GM21515 (cell line): ENCODE data around the gene ICAM2.

Experiments
- ATAC-seq: cut with Tn5 transposase; IDR thresholded peaks from one replicate; pipeline ENCODE4 v1.9.1; 2021; ENCODE audit not compliant: unreplicated experiment

Gene ICAM2

GRCh38 chr17:63978272-63979200 lies 41.9 kb downstream of the ICAM2 start:
- no peak for ATAC-seq

DNA sequence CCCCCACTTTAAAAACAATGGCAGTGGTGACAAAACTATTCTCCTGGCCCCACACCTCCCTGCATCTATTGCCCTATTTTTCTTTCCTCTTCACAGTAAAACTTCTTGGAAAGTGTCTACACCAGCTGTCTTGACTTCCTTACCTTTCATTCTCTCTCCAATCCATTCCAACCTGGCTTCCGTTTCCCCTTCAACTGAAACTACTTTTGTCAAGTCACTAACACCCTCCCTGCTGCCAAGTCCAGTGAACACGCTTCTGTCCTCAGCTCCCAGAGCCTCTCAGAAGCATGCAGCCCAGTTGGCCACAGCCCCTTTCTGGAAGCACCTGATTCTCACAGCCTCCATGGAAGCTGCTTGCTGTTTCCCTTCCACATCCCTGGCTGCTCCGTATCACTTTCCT lies 43.7 kb downstream of the ICAM2 start:
- no peak for ATAC-seq

DNA sequence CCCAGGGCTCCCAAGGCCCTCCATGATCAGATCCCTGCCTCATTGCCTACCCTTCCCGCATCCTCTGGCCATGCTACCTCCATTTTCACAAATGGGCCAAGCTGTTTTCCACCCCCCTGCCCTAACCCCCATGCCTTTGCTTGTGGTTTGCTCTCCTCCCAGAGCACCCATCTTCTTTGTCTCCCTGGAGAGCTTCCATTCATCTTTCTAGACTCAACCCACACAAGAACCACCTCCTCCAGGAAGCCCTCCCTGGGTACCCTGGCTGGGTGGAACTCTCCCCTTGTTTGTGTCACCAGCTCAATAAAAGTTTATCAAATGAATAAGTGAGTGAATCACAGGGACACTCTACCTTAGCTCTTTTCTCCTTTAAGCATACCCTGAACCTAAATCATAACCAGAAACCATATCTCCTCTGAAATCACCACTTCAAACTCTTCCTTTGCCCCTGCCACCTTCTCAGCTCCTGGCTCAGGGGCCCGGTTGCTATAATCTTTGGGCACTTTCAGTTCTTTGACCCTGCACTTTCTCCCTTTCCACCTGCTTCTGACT lies 44.8 kb downstream of the ICAM2 start:
- ATAC-seq: no peak

GRCh38 chr17:63974594-63975192 lies 45.7 kb downstream of the ICAM2 start:
- no peak for ATAC-seq

DNA sequence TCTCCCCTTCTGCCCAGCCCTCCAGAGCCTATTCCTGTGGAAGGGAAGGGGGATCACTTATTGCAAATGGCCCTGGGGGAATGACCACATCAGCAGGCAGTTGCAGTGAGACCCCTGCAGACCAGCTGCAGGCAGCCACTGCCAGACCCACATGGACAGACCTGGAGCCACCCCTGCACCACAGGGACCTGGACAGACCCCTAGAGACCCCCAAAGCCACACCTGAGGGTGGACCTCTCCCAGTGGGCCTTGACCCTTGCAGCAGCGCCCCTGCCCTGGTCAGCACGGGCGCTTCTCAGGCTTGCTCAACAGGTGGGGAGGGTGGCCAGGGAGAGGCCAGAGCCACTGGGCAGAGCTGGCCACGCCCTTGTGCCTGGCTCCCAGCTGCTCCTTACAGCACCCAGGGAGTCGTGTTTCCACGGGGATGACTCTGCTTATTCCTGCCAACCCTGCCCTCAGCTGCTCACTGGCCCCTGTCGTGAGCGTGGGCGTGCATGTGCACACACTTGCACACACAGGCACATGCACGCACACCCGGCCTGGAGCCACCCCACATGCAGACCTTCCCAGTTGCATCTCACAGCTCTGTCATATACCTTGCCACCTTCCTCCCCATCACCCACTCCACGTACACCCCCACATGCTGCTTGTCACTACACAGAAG lies 46.4 kb downstream of the ICAM2 start:
- no peak for ATAC-seq

DNA sequence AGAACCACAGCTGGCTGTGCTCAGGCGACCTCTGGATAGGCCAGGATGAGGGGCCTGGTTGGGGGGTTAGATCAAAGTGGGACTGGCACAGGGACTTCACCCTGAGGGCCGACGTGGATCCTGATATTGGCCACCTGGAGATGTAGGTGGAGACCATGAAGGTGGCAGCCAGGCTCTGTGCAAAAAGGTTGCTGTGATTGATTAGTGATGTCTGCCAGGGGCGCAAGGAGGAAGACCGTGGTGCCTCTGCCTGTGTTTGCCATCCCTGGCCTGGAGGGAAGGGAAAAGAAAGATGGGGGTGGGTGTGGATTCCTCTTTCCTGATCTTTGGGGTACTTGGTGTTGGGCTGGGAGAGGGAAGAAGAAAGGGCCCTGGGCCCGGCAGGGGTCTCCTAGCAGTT lies 47.2 kb downstream of the ICAM2 start:
- no peak for ATAC-seq

GRCh38 chr17:63972796-63973195 lies 47.6 kb downstream of the ICAM2 start, which contains the start of gene SCN4A:
Gene SCN4A (minus strand): TSS chr17:63972918. CDS start chr17:63972841, 77 bp downstream.
- no peak for ATAC-seq

DNA sequence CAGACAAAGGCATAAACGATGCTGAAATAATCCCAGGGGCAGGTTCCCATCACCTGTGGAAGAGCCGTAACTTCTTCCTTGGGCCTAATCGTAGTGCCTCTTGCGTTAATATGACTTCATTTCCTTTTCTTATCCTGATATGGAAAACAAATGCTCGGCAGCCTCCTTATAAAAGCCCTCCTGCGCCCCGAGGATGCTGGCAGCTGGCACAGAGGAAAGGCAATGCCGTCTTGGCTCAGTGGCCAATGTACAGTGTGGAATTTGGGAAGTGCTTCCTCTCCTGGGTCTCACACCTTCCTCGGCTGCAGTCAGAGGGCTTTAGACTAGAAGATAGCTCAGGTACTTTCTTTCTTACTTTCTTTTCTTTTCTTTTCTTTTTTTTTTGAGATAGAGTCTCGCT lies 51.2 kb downstream of the ICAM2 start:
- no peak for ATAC-seq

GRCh38 chr17:63967953-63968352 lies 52.5 kb downstream of the ICAM2 start:
- ATAC-seq: no peak

GRCh38 chr17:63966646-63967264 lies 53.7 kb downstream of the ICAM2 start:
- no peak for ATAC-seq

GRCh38 chr17:63963123-63963522 lies 57.3 kb downstream of the ICAM2 start:
- no peak for ATAC-seq

DNA sequence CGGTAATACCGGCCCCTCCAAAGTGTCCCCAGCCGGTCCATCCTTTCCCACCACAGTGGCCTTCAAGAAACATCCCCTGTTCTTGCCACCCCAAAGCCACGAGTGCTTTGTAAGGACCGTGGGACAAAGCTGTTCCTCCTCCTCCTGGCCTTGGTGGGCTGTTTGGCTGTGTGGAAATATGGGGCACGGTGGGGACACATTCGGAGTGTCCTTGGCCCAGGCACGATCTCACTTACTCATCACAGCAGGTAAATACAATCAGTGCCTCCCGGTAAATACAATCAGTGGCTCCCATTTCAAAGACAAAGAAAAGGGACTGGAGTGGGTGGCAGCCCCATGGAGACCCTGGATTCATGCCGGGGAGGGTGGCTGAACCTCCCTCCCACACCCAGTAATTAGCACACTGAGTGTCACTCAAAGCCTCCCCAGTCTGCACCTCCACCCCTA lies 58.1 kb downstream of the ICAM2 start:
- no peak for ATAC-seq

DNA sequence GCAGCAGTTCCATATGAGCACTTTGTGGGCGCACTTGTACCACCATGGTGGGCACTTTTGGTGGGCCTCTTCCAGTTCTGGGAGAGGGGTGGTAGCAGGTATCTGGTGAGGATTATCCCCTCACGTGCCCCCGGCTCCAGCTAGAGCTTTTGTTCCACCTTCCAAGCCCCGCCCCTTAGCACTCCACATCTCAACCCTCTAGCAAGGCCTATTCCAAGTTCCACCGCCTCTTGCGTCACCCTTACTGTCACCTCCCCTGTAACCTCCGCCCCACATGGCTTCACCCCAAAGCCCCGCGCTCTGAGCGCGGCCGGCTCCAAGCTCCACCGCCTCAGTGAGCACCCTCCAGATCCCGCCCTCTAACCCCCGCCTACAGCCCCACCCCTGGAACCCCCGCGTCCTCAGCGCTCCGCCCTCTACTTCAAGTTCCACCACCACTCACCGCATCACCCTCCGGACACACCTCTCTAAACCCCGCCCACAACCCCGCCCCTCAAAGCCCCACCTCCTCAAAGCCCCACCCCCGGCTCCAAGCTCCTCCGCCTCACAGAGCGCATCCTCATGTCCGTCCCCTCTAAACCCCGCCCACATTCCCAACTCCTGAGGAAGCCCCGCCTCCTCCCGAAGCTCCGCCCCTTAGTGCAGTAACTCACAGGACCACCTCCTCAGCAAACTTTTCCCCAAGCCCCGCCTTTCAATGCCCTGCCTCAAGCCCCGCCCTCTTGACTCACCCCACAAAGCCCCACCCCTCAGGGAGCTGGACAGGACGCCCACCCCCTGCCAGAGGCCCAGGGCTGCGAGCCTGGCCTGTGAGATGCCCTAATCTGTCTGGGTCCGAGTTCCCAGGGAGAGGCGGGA lies 58.8 kb downstream of the ICAM2 start:
- ATAC-seq: no peak

DNA sequence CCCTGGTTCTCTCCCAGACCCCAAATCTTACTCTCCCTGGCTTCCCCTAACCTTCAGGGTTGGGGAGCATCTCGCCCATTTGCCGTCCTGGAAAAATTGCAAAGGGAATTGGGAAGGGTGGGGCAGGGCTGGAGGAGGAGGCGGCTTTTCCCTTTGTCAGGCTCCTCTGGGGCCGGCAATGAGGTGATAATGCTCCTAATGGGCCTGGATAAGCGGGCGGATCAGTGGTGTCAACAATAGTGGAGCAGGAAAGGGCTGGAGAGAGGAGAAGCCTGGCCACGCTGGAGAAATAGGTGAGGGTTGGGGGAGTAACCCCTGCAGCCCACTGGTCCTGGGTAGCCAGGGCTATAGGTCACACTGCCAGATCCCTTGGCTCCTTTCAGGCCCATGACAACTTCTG lies 60.0 kb downstream of the ICAM2 start:
- no peak for ATAC-seq

- no peak for ATAC-seq
Measured at GRCh38 chr17:63960006-63960405, 60.4 kb downstream of the ICAM2 start.

DNA sequence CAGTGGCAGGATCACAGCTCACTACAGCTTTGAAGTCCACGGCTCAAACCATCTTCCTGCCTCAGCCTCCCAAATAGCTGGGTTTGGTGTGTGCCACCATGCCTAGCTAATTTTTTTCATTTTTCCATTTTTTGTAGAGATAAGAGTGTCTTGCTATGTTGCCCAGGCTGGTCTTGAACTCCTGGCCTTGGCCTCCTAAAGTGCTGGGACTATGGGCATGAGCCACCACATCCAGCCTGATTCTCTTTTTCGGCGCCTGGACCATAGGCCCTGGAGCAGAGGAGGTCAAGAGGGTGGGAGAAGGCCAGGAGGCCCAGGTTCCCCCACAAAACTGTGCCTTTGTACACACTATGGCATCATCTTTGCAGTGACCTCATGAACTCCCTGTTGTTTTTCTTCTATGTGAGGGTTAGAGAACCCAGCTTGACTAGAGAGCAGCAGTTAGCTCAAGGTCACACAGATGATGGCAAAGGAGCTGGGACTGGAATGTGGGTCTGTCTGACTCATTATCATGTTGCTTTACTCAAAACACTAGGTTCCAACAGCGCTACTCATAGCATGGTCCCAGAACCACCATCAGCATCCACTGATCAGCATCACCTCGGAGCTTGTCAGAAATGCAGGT lies 64.0 kb downstream of the ICAM2 start:
- ATAC-seq: no peak

DNA sequence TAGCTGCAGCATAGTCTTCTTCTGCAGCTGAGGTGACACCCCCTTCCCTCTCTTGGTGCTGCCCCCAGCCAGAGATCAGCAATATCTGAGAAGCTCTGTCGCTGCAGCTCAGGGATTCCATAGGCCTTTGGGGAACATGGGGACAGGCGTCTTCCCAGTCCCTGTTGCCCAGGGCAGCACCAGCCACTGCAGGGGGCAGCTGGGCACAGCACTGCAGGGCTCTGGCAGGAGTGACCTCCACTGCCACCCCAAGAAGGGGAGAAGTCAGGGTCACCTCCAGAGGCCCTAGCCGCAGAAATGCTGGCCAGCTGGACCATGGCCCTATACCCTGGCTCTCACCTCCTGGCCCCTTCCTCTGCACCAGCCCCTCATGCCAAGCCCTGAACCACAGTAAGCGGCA lies 64.6 kb downstream of the ICAM2 start:
- ATAC-seq: no peak

GRCh38 chr17:63955232-63955631 lies 65.2 kb downstream of the ICAM2 start:
- no peak for ATAC-seq

- no peak for ATAC-seq
Measured at GRCh38 chr17:63954402-63955063, 65.9 kb downstream of the ICAM2 start.
